GM12865 (cell line): ENCODE data around the gene LTO1.

Source experiments
- DNase-seq: peaks from one replicate; pipeline ENCODE4 v3.0.0; 2010; ENCODE audit warnings: low read depth
- H3K4me3 ChIP-seq: 2 replicates; pipeline ENCODE4 v1.5.1; 2011; ENCODE audit warnings: mild to moderate bottlenecking, low read depth, low read length, control low read depth
- TF ChIP-seq, protein P1 (sequence below): IDR thresholded peaks from 2 replicates; pipeline ENCODE4 v1.5.1; 2011; ENCODE audit warnings: low read length, control low read depth, low read depth, inconsistent platforms; ENCODE audit not compliant: insufficient read depth; ENCODE audit errors: missing control alignments

Gene LTO1

DNA sequence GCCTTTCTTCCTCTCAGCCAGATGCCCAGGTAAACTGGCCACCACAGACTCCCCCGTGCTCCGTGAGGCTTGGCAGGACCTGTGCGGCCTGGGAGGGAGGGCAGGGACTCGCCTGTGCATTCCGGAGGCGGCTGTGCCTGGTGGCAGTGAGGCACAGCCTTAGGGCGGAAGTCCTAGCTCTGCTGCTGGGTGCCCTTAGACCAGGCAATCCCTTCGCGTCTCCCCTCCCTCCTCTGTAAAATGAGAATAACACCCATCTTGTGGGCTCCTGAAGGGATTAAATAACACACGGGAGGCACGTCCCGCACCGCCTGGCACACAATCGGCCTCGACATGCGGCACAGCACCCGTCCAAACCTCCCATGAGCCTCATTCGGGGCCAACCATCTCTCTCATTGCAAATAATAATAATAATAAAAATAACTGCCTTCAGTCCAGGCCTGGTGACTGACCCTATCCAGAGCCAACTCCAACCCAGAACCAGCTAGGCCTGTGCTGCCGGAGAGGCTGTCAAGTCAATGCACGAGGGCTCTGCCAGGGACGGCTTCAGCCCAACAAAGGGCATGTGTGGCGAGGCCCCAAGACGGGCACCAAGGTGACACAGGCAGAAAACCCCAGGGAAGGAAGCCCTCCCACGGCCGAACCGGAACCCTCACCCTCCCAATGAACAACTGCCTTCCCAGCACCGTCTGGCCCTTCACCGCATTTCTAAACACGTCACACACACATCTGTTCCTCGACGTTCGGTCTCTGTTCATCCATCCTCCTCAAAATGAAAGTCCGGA is 8.2 kb downstream of the LTO1 start:
- DNase-seq: no peak
- H3K4me3 ChIP-seq: no peak overlapping the region
- TF ChIP-seq, protein P1, sequence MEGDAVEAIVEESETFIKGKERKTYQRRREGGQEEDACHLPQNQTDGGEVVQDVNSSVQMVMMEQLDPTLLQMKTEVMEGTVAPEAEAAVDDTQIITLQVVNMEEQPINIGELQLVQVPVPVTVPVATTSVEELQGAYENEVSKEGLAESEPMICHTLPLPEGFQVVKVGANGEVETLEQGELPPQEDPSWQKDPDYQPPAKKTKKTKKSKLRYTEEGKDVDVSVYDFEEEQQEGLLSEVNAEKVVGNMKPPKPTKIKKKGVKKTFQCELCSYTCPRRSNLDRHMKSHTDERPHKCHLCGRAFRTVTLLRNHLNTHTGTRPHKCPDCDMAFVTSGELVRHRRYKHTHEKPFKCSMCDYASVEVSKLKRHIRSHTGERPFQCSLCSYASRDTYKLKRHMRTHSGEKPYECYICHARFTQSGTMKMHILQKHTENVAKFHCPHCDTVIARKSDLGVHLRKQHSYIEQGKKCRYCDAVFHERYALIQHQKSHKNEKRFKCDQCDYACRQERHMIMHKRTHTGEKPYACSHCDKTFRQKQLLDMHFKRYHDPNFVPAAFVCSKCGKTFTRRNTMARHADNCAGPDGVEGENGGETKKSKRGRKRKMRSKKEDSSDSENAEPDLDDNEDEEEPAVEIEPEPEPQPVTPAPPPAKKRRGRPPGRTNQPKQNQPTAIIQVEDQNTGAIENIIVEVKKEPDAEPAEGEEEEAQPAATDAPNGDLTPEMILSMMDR: no peak

GRCh38 chr11:69666261-69666660 is 8.9 kb downstream of the LTO1 start:
- no peak for DNase-seq
- no peak overlapping the region for H3K4me3 ChIP-seq
- TF ChIP-seq, protein P1: no peak

DNA sequence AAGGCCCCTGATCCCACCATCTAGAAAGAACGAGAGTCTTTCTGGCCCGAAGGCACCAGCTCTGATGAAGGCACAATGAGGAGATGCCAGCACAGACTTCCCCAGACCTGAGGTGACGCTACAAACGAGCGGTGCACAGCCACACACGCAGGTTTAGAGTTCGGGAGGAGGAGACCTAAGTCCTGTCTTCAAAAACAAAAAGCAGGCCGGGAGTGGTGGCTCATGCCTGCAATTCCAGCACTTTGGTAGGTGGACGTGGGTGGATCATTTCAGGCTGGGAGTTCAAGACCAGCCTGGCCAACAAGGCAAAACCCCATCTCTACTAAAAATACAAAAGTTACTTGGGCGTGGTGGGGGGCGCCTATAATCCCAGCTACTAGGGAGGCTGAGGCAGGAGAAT is 9.5 kb downstream of the LTO1 start:
- no peak overlapping the region for H3K4me3 ChIP-seq
- no peak for DNase-seq
- TF ChIP-seq, protein P1: no peak

DNA sequence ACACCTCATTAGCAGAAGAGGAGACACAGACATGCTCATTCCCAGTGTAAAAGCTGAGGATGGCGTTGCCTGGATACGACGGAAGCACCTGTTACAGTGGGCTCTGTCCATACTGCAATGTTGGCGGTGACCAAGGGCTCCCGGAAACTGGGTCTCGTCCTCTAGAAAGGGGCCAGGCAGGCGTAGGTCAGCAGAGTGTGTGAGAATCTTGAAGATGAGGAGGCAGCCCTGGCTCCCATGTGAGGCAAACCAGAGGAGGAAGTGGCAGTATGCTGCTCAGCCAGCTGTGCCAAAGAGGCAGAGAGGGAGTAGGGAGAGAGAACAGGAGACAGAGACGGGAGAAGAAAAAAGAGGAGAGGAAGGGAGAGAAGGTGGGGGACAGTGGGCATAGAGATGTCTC is 10.3 kb downstream of the LTO1 start:
- TF ChIP-seq, protein P1: no peak
- H3K4me3 ChIP-seq: no peak overlapping the region
- DNase-seq: no peak

DNA sequence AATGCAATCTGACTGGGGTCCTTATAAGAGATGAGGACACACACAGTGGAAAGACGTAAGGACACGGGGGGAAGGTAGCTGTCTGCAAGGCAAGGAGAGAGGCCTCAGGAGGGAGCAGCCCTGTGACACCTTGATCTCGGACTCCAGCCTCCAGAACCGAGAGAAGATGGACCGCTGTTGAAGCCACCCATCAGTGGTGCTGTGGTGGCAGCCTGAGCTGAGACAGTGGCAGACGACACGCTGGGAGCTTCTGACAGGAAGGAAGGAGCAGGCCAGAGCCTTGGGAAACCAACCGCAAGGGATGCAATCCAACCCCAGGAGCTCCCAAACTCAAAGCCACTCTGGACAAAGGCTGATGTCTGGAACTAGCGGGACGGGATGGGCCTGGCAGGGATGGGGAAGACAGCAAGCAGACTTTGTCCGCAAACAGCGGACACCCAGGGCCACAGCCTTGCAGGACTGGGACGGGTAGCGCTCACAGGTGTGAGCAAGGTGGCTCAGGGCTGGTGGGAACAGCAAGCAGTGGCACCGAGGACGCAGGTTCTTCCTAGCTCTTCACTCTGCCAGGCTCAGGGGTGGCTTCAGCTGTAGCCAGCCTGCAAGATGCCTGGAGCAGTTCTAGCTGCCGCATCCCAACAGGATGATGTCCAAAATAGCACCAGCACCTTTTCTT is 10.9 kb downstream of the LTO1 start:
- H3K4me3 ChIP-seq: no peak overlapping the region
- TF ChIP-seq, protein P1: no peak
- no peak for DNase-seq

DNA sequence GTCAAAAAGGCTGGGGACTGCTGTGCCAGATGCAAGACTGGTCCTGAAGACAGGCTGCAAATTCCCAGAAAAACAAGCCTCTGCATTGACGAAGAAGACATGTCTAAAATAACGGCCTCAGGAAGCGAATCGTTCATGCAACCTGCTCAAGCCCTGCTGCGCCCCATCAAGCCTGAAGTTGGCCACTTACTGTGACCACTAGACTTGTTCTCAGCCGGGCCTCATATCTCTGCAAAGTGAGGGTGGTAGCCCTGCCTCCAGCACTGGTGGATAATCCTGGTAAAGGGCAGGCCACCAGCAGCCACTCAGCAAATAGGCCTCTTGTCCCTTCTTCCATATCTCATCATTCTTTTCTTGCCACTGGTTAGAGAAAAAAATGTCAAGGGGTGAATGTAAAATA is 11.8 kb downstream of the LTO1 start:
- DNase-seq: no peak
- TF ChIP-seq, protein P1: no peak
- H3K4me3 ChIP-seq: no peak overlapping the region
